VCaP (cell line): ENCODE measurements around the gene CORO2B.

ENCODE experiments used
- H3K27ac ChIP-seq: fragments of 450-650 bp; 2 replicates; pipeline ENCODE4 v1.5.1; 2017
- CTCF ChIP-seq: fragments of 450-650 bp; conservative IDR thresholded peaks from 2 replicates; pipeline ENCODE4 v1.5.1; 2017; ENCODE audit warnings: mild to moderate bottlenecking, moderate library complexity

CORO2B gene

GRCh38 chr15:68554721-68555678, 23.8 kb upstream of the CORO2B start:
- no peak for TF ChIP-seq CTCF
- no peak overlapping the region for H3K27ac ChIP-seq

GRCh38 chr15:68555679-68556037, 23.1 kb upstream of the CORO2B start:
- no peak overlapping the region for H3K27ac ChIP-seq
- no peak for TF ChIP-seq CTCF

GRCh38 chr15:68556139-68556990, 22.4 kb upstream of the CORO2B start:
- H3K27ac ChIP-seq = no peak overlapping the region
- no peak for TF ChIP-seq CTCF

- H3K27ac ChIP-seq = no peak overlapping the region
- TF ChIP-seq CTCF = no peak
Observed at GRCh38 chr15:68557469-68558317, 21.1 kb upstream of the CORO2B start.

- H3K27ac ChIP-seq = no peak overlapping the region; the same call in 1 of the 2 replicates
- TF ChIP-seq CTCF = no peak
Observed at GRCh38 chr15:68558318-68559305, 20.2 kb upstream of the CORO2B start.
